GM12878 (cell line): ENCODE data around the gene TASOR2. TPM values are rescaled to one million over a fixed set of nuclear protein-coding genes. Genes with fewer than 3 reads are reported as not detected.

Source experiments
- ASH2L ChIP-seq: fragments of 300-600, 200-600 bp; sonication (generic); IDR thresholded peaks from 2 replicates; pipeline ENCODE4 v1.6.1; 2017; ENCODE audit warnings: low read depth, mild to moderate bottlenecking, borderline replicate concordance
- CREB1 ChIP-seq: IDR thresholded peaks from 2 replicates; pipeline ENCODE4 v1.6.1; 2012; ENCODE audit warnings: low read depth, mild to moderate bottlenecking, inconsistent platforms
- DPF2 ChIP-seq: fragments of 450-650 bp; IDR thresholded peaks from 2 replicates; pipeline ENCODE4 v1.6.1; 2017; ENCODE audit warnings: mild to moderate bottlenecking
- EP300 ChIP-seq, 2 experiments: fragments of 150-350 bp in 1 of 2; IDR thresholded peaks; 2 replicates each; pipeline ENCODE4 v1.6.1; 2011 to 2012; ENCODE audit warnings: low read depth in 2 of 2, low read length in 2 of 2, borderline replicate concordance in 1 of 2, improper control_type of control experiment in 1 of 2, inconsistent platforms in 1 of 2; ENCODE audit not compliant: control insufficient read depth in 1 of 2
- FOS ChIP-seq: IDR thresholded peaks from 3 replicates; pipeline ENCODE4 v1.6.1; 2011; ENCODE audit warnings: borderline replicate concordance; ENCODE audit not compliant: insufficient read length; ENCODE audit errors: extremely low read depth
- IKZF1 ChIP-seq: fragments of 450-650 bp; conservative IDR thresholded peaks from 2 replicates; pipeline ENCODE4 v1.6.1; 2017; ENCODE audit warnings: antibody characterized with exemption, mild to moderate bottlenecking
- NR2F1 ChIP-seq: fragments of 450-650 bp; conservative IDR thresholded peaks from 2 replicates; pipeline ENCODE4 v1.6.1; 2017; ENCODE audit warnings: mild to moderate bottlenecking
- RELA ChIP-seq: fragments of 450-650 bp; IDR thresholded peaks from 2 replicates; pipeline ENCODE4 v1.8.0; 2014; ENCODE audit warnings: borderline replicate concordance; ENCODE audit not compliant: partially characterized antibody
- SMARCA5 ChIP-seq: fragments of 450-650 bp; IDR thresholded peaks from 2 replicates; pipeline ENCODE4 v1.6.1; 2017; ENCODE audit warnings: mild to moderate bottlenecking
- TCF7 ChIP-seq: IDR thresholded peaks from 2 replicates; pipeline ENCODE4 v1.6.1; 2014; ENCODE audit warnings: antibody characterized with exemption, borderline replicate concordance
- YBX1 ChIP-seq: fragments of 450-650 bp; IDR thresholded peaks from 2 replicates; pipeline ENCODE4 v1.6.1; 2016; ENCODE audit warnings: antibody characterized with exemption
- ZNF622 ChIP-seq: fragments of 450-650 bp; IDR thresholded peaks from 2 replicates; pipeline ENCODE4 v1.6.1; 2017; ENCODE audit warnings: mild to moderate bottlenecking, inconsistent platforms
- ZSCAN29 ChIP-seq: fragments of 450-650 bp; IDR thresholded peaks from 2 replicates; pipeline ENCODE4 v1.6.1; 2017; ENCODE audit warnings: mild to moderate bottlenecking, moderate library complexity
- polyA plus RNA-seq, 11 experiments: library from polyadenylated mRNA; depleted of rRNA in 4 of 11; unstranded in 6 of 11; stranded (reverse) in 5 of 11; fragments of >200 nt; fragmentation: Nextera tagmentation in 4 of 11; fragmentation: Illumina TruSeq in 1 of 11; extraction: Ambion mirVana in 4 of 11; extraction: Trizol in 1 of 11; gene quantifications; 1 replicate in 1 of 11; 2 replicates in 10 of 11; pipeline versions ENCODE4 v1.2.1 to v1.2.3, GENCODE V29; 2011 to 2016; ENCODE audit warnings: inconsistent platforms in 2 of 11, missing spikeins in 2 of 11, low read depth in 1 of 11
- total RNA-seq, 4 experiments: library from RNA; depleted of rRNA in 3 of 4; stranded (reverse); fragments of >200 nt in 3 of 4; fragmentation: Illumina TruSeq in 1 of 4; extraction: Trizol in 1 of 4; gene quantifications; 2 replicates each; pipeline versions ENCODE4 v1.2.1 to v1.2.3, GENCODE V29; 2013 to 2021
- TF ChIP-seq, protein P1 (sequence below), 3 experiments: IDR thresholded peaks in 2 of 3; conservative IDR thresholded peaks in 1 of 3; 2 replicates each; pipeline ENCODE4 v1.5.1; 2011; ENCODE audit warnings: low read depth in 3 of 3, low read length in 3 of 3, mild to moderate bottlenecking in 3 of 3, control low read depth in 2 of 3, moderate library complexity in 2 of 3, inconsistent platforms in 1 of 3, mixed read lengths in 1 of 3; ENCODE audit not compliant: control insufficient read depth in 2 of 3, insufficient read depth in 1 of 3; ENCODE audit errors: extremely low read depth in 1 of 3
- TF ChIP-seq, protein P2 (sequence below): fragments of 450-650 bp; IDR thresholded peaks from 2 replicates; pipeline ENCODE4 v1.6.1; 2016; ENCODE audit warnings: mild to moderate bottlenecking
- TF ChIP-seq, protein P3 (sequence below): IDR thresholded peaks from 2 replicates; pipeline ENCODE4 v1.6.1; 2012; ENCODE audit warnings: low read depth, low read length, improper control_type of control experiment
- TF ChIP-seq, protein P4 (sequence below): IDR thresholded peaks from 2 replicates; pipeline ENCODE4 v1.6.1; 2011; ENCODE audit warnings: borderline replicate concordance, low read depth, mild to moderate bottlenecking, moderate library complexity, low read length; ENCODE audit not compliant: insufficient read depth, poor library complexity, severe bottlenecking
- TF ChIP-seq, protein P5 (sequence below): IDR thresholded peaks from 2 replicates; pipeline ENCODE4 v1.6.1; 2012; ENCODE audit warnings: improper control_type of control experiment, low read depth, low read length; ENCODE audit not compliant: insufficient replicate concordance

Gene TASOR2
- total and polyA plus RNA-seq, 10 of the 15 experiments (the other 5 are each of a cell fraction or from before 2014, with no cell fraction given) = 8.2 to 54.7 (median 31.0) TPM

DNA sequence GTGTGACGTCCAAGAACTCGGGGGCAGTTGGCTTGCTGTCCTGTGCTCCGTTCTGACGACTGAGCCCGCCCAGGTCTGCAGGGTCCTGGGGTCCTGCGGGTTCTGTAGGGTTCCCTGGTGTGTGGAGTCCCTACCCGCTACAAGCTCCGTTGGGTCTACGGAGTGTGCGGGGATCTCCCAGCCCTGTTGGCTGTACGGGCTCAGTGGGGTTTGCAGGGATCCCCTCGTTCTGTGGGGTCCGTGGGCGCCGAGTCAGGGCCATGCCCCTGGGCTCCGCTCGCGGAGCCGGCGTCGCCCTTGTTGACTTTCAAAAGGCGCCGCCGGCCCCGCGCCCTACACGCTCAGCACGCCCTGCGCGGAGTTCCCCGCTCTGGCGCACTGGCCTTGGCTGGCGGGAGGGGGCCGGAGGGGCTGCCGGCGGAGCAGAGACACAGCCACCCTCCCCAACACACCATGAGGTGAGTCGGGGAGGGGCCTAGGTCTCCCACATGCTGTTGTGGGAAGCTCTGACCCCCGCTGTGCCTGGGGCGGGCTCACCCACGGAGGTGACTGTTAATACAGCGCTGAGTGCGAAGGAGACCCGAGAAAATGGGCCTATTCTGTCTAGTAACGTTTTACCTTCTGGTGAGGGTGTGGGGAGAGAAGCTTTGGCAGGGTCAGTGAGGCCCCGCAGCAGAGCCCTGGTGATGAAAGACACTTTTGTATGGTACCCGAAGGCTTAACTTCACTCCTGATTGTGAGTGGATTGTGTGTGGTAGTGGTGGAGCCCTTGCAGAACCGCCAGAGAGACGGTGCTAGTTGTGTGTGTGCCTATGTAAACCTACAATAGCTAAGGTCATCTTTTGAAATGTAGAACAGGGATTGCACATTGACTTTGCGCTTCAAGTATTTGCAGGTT lies 8.1 kb downstream of the TASOR2 start (continued):
- TF ChIP-seq, protein P1, sequence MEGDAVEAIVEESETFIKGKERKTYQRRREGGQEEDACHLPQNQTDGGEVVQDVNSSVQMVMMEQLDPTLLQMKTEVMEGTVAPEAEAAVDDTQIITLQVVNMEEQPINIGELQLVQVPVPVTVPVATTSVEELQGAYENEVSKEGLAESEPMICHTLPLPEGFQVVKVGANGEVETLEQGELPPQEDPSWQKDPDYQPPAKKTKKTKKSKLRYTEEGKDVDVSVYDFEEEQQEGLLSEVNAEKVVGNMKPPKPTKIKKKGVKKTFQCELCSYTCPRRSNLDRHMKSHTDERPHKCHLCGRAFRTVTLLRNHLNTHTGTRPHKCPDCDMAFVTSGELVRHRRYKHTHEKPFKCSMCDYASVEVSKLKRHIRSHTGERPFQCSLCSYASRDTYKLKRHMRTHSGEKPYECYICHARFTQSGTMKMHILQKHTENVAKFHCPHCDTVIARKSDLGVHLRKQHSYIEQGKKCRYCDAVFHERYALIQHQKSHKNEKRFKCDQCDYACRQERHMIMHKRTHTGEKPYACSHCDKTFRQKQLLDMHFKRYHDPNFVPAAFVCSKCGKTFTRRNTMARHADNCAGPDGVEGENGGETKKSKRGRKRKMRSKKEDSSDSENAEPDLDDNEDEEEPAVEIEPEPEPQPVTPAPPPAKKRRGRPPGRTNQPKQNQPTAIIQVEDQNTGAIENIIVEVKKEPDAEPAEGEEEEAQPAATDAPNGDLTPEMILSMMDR (IDR thresholded peaks at IDR 0.05 in 2 of 3, conservative IDR thresholded peaks at IDR 0.05 in 1 of 3; ENCODE audit: control insufficient read depth in 2 of 3, extremely low read depth in 1 of 3, insufficient read depth in 1 of 3, low read depth in 3 of 3, low read length in 3 of 3) = 0 out of 6 replicates have a peak, but pooled peaks of 1 of the 3 experiments have one; percentile 5
- TF ChIP-seq, protein P2, sequence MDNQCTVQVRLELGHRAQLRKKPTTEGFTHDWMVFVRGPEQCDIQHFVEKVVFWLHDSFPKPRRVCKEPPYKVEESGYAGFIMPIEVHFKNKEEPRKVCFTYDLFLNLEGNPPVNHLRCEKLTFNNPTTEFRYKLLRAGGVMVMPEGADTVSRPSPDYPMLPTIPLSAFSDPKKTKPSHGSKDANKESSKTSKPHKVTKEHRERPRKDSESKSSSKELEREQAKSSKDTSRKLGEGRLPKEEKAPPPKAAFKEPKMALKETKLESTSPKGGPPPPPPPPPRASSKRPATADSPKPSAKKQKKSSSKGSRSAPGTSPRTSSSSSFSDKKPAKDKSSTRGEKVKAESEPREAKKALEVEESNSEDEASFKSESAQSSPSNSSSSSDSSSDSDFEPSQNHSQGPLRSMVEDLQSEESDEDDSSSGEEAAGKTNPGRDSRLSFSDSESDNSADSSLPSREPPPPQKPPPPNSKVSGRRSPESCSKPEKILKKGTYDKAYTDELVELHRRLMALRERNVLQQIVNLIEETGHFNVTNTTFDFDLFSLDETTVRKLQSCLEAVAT = peak; percentile 64; the same call in 1 of the 2 replicates
- TF ChIP-seq ZSCAN29 = no peak
- TF ChIP-seq YBX1 = no peak
- TF ChIP-seq, protein P3, sequence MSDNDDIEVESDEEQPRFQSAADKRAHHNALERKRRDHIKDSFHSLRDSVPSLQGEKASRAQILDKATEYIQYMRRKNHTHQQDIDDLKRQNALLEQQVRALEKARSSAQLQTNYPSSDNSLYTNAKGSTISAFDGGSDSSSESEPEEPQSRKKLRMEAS = peak; percentile 86
- no peak for TF ChIP-seq FOS
- TF ChIP-seq, protein P4, sequence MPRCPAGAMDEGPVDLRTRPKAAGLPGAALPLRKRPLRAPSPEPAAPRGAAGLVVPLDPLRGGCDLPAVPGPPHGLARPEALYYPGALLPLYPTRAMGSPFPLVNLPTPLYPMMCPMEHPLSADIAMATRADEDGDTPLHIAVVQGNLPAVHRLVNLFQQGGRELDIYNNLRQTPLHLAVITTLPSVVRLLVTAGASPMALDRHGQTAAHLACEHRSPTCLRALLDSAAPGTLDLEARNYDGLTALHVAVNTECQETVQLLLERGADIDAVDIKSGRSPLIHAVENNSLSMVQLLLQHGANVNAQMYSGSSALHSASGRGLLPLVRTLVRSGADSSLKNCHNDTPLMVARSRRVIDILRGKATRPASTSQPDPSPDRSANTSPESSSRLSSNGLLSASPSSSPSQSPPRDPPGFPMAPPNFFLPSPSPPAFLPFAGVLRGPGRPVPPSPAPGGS = peak; percentile 20
- TF ChIP-seq TCF7 = 0 out of 2 replicates have a peak, but pooled peaks have one; percentile 7
- 0 out of 2 replicates have a peak, but pooled peaks have one; percentile 48 for TF ChIP-seq ASH2L
- 0 out of 2 replicates have a peak, but pooled peaks have one; percentile 56 for TF ChIP-seq DPF2
- peak in 1 of 2 experiments; percentile 40; a peak in 1 of 4 replicates for TF ChIP-seq EP300 (IDR thresholded peaks at IDR 0.05; ENCODE audit: borderline replicate concordance in 1 of 2, control insufficient read depth in 1 of 2, low read depth in 2 of 2, low read length in 2 of 2)
- TF ChIP-seq, protein P5, sequence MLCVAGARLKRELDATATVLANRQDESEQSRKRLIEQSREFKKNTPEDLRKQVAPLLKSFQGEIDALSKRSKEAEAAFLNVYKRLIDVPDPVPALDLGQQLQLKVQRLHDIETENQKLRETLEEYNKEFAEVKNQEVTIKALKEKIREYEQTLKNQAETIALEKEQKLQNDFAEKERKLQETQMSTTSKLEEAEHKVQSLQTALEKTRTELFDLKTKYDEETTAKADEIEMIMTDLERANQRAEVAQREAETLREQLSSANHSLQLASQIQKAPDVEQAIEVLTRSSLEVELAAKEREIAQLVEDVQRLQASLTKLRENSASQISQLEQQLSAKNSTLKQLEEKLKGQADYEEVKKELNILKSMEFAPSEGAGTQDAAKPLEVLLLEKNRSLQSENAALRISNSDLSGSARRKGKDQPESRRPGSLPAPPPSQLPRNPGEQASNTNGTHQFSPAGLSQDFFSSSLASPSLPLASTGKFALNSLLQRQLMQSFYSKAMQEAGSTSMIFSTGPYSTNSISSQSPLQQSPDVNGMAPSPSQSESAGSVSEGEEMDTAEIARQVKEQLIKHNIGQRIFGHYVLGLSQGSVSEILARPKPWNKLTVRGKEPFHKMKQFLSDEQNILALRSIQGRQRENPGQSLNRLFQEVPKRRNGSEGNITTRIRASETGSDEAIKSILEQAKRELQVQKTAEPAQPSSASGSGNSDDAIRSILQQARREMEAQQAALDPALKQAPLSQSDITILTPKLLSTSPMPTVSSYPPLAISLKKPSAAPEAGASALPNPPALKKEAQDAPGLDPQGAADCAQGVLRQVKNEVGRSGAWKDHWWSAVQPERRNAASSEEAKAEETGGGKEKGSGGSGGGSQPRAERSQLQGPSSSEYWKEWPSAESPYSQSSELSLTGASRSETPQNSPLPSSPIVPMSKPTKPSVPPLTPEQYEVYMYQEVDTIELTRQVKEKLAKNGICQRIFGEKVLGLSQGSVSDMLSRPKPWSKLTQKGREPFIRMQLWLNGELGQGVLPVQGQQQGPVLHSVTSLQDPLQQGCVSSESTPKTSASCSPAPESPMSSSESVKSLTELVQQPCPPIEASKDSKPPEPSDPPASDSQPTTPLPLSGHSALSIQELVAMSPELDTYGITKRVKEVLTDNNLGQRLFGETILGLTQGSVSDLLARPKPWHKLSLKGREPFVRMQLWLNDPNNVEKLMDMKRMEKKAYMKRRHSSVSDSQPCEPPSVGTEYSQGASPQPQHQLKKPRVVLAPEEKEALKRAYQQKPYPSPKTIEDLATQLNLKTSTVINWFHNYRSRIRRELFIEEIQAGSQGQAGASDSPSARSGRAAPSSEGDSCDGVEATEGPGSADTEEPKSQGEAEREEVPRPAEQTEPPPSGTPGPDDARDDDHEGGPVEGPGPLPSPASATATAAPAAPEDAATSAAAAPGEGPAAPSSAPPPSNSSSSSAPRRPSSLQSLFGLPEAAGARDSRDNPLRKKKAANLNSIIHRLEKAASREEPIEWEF = no peak
- peak; percentile 65; the same call in 1 of the 2 replicates for TF ChIP-seq CREB1
- TF ChIP-seq ZNF622 = no peak
- peak; percentile 70 for TF ChIP-seq IKZF1
- peak; percentile 36; the same call in 1 of the 2 replicates for TF ChIP-seq SMARCA5
- peak; percentile 70 for TF ChIP-seq NR2F1
- TF ChIP-seq RELA = peak; percentile 85
